GM23338 (cell line): ENCODE measurements around the gene TMEM247. TPM values are rescaled to one million over a fixed set of nuclear protein-coding genes. Genes with fewer than 3 reads are reported as not detected.

ENCODE experiments used
- ATAC-seq: fragments of 200-7000 bp; cut with Tn5 transposase; 3 replicates; pipeline ENCODE4 v1.9.1; 2020
- DNase-seq: peaks from one replicate; pipeline ENCODE4 v3.0.0-alpha.2; 2015; ENCODE audit warnings: low spot score
- H2AFZ ChIP-seq: fragments of 200-600 bp; sonication (generic); 2 replicates; pipeline ENCODE4 v1.8.0; 2016; ENCODE audit warnings: antibody characterized with exemption, mild to moderate bottlenecking, moderate library complexity
- H3F3A ChIP-seq: fragments of 200-600 bp; sonication (generic); replicated peaks from 2 replicates; pipeline ENCODE4 v1.8.0; 2017; ENCODE audit warnings: antibody characterized with exemption, mixed run types, low read depth
- H3K27ac ChIP-seq: fragments of 200-600 bp; sonication (generic); 2 replicates; pipeline ENCODE4 v1.6.1; 2016; ENCODE audit warnings: low read depth
- H3K27me3 ChIP-seq: fragments of 200-600 bp; sonication (generic); 2 replicates; pipeline ENCODE4 v1.8.0; 2016; ENCODE audit warnings: mild to moderate bottlenecking, mixed run types, moderate library complexity; ENCODE audit not compliant: insufficient read depth
- H3K36me3 ChIP-seq: fragments of 200-600 bp; sonication (generic); 2 replicates; pipeline ENCODE4 v1.8.0; 2016; ENCODE audit warnings: mild to moderate bottlenecking; ENCODE audit not compliant: insufficient read depth
- H3K4me1 ChIP-seq: fragments of 200-600 bp; sonication (generic); 2 replicates; pipeline ENCODE4 v1.8.0; 2016; ENCODE audit warnings: mild to moderate bottlenecking, moderate library complexity; ENCODE audit not compliant: insufficient read depth
- H3K4me2 ChIP-seq: fragments of 200-600 bp; sonication (generic); 2 replicates; pipeline ENCODE4 v1.7.1; 2017; ENCODE audit warnings: mixed run types
- H3K4me3 ChIP-seq: fragments of 200-600 bp; sonication (generic); 2 replicates; pipeline ENCODE4 v1.6.1; 2016; ENCODE audit warnings: mixed run types
- H3K79me2 ChIP-seq: fragments of 200-600 bp; sonication (generic); replicated peaks from 2 replicates; pipeline ENCODE4 v1.8.0; 2017; ENCODE audit warnings: mild to moderate bottlenecking; ENCODE audit not compliant: insufficient read depth
- H3K9me2 ChIP-seq: fragments of 200-600 bp; sonication (generic); 2 replicates; pipeline ENCODE4 v1.8.0; 2017; ENCODE audit not compliant: insufficient read depth
- H4K20me1 ChIP-seq: fragments of 200-600 bp; sonication (generic); replicated peaks from 2 replicates; pipeline ENCODE4 v1.8.0; 2017; ENCODE audit warnings: mild to moderate bottlenecking; ENCODE audit not compliant: insufficient read depth
- H3K27ac Mint-ChIP-seq: 2 replicates; pipeline ENCODE4 v1.8.0; 2020; ENCODE audit warnings: inconsistent platforms, mild to moderate bottlenecking, moderate library complexity, mixed read lengths
- H3K27me3 Mint-ChIP-seq: 3 replicates; pipeline ENCODE4 v1.8.0; 2022; ENCODE audit warnings: low read depth, mild to moderate bottlenecking, moderate library complexity, mixed read lengths, inconsistent platforms; ENCODE audit not compliant: insufficient read depth, poor library complexity
- H3K36me3 Mint-ChIP-seq: 3 replicates; pipeline ENCODE4 v1.8.0; 2021; ENCODE audit warnings: low read depth, mild to moderate bottlenecking, inconsistent platforms, moderate library complexity, mixed read lengths
- H3K4me1 Mint-ChIP-seq: 3 replicates; pipeline ENCODE4 v1.8.0; 2020; ENCODE audit warnings: mild to moderate bottlenecking, inconsistent platforms, mixed read lengths
- H3K4me3 Mint-ChIP-seq: 3 replicates; pipeline ENCODE4 v1.8.0; 2021; ENCODE audit warnings: moderate library complexity, mild to moderate bottlenecking, inconsistent platforms, mixed read lengths
- H3K9me3 Mint-ChIP-seq: 3 replicates; pipeline ENCODE4 v1.8.0; 2020; ENCODE audit warnings: moderate library complexity, mild to moderate bottlenecking, inconsistent platforms, mixed read lengths
- NANOG ChIP-seq: IDR thresholded peaks from 2 replicates; pipeline ENCODE4 v1.6.1; 2016; ENCODE audit warnings: antibody characterized with exemption, borderline replicate concordance
- POLR2AphosphoS5 ChIP-seq: IDR thresholded peaks from 2 replicates; pipeline ENCODE4 v1.6.1; 2016; ENCODE audit warnings: antibody characterized with exemption, low read depth
- ZNF331 ChIP-seq: fragments of 250-450 bp; sonication (Bioruptor Pico); IDR thresholded peaks from 2 replicates; pipeline ENCODE4 v1.5.0; 2020; ENCODE audit warnings: low read depth, mild to moderate bottlenecking, moderate library complexity
- polyA plus RNA-seq: library from polyadenylated mRNA; unstranded; fragments of >200 nt; fragmentation: Nextera tagmentation; extraction: Ambion mirVana; gene quantifications from 2 replicates; pipeline ENCODE4 v1.2.1, GENCODE V29; 2016
- total RNA-seq: library from RNA; depleted of rRNA; stranded (reverse); fragments of >200 nt; shearing (Covaris generic); gene quantifications from 2 replicates; pipeline ENCODE4 v1.2.3, GENCODE V29; 2014
- TF ChIP-seq, protein P1 (sequence below): fragments of 250-450 bp; sonication (Bioruptor Pico); IDR thresholded peaks from 2 replicates; pipeline ENCODE4 v1.5.0; 2020; ENCODE audit warnings: mild to moderate bottlenecking, moderate library complexity

Gene TMEM247
- total and polyA plus RNA-seq, 2 experiments from 2014 or later, result not detected

DNA sequence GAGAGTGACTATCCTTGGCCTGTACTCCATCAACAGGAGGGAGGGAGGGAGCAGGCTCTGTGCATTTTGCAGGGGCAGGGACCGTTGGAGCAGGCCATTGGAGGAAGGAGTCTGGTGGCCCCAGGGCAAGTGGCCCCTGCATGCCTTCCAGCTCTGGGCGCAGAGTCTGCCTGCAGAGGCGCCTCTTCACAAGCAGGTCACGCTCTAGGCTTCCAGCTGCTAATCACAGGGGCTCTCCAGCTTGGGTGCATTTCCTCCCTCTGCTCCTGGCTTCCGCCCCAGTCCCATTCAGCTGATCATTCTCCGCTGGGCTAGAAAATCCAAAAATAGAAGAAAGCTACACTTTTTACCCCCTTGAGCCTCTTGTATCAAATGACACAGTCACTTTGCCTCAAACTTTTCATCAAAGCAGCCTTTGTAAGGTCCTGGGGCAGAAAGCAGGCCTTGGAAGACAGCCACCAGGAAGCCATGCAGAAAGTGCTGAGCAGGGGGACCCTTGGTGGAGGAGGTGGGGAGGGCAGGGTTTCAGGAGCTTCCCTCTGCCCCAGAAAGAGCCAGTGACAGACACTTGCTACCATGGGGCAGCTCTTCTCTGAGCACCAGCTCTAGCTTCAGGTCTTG is 11.3 kb downstream of the TMEM247 start:
- peak; percentile 16 for DNase-seq

More for the DNA sequence above, 11.3 kb downstream of the TMEM247 start:
- Histone ChIP-seq H4K20me1 (no peaks in the 10 kb centered on the region), H2AFZ (peak overlapping the region; percentile 82), H3K27ac (no peak overlapping the region), H3K4me2 (no peak overlapping the region), H3K4me1 (peaks cover 13% of the 10 kb centered on the region), H3K36me3 (no peaks in the 10 kb centered on the region), H3K4me3 (no peak overlapping the region), H3K9me2 (no peaks in the 10 kb centered on the region), H3K79me2 (no peaks in the 10 kb centered on the region), H3F3A (no peaks in the 10 kb centered on the region), H3K27me3 (no peaks in the 10 kb centered on the region)
- Mint-ChIP-seq H3K36me3 (no peaks in the 10 kb centered on the region), H3K27ac (no peak overlapping the region), H3K4me1 (peaks cover 18% of the 10 kb centered on the region), H3K4me3 (no peak overlapping the region), H3K27me3 (peaks cover 2% of the 10 kb centered on the region), H3K9me3 (no peaks in the 10 kb centered on the region; the same call in 2 of the 3 replicates)
- no peak for TF ChIP-seq POLR2AphosphoS5
- no peak for TF ChIP-seq ZNF331 (CRISPR knock-in tag)
- no peak for TF ChIP-seq NANOG
- TF ChIP-seq, protein P1, sequence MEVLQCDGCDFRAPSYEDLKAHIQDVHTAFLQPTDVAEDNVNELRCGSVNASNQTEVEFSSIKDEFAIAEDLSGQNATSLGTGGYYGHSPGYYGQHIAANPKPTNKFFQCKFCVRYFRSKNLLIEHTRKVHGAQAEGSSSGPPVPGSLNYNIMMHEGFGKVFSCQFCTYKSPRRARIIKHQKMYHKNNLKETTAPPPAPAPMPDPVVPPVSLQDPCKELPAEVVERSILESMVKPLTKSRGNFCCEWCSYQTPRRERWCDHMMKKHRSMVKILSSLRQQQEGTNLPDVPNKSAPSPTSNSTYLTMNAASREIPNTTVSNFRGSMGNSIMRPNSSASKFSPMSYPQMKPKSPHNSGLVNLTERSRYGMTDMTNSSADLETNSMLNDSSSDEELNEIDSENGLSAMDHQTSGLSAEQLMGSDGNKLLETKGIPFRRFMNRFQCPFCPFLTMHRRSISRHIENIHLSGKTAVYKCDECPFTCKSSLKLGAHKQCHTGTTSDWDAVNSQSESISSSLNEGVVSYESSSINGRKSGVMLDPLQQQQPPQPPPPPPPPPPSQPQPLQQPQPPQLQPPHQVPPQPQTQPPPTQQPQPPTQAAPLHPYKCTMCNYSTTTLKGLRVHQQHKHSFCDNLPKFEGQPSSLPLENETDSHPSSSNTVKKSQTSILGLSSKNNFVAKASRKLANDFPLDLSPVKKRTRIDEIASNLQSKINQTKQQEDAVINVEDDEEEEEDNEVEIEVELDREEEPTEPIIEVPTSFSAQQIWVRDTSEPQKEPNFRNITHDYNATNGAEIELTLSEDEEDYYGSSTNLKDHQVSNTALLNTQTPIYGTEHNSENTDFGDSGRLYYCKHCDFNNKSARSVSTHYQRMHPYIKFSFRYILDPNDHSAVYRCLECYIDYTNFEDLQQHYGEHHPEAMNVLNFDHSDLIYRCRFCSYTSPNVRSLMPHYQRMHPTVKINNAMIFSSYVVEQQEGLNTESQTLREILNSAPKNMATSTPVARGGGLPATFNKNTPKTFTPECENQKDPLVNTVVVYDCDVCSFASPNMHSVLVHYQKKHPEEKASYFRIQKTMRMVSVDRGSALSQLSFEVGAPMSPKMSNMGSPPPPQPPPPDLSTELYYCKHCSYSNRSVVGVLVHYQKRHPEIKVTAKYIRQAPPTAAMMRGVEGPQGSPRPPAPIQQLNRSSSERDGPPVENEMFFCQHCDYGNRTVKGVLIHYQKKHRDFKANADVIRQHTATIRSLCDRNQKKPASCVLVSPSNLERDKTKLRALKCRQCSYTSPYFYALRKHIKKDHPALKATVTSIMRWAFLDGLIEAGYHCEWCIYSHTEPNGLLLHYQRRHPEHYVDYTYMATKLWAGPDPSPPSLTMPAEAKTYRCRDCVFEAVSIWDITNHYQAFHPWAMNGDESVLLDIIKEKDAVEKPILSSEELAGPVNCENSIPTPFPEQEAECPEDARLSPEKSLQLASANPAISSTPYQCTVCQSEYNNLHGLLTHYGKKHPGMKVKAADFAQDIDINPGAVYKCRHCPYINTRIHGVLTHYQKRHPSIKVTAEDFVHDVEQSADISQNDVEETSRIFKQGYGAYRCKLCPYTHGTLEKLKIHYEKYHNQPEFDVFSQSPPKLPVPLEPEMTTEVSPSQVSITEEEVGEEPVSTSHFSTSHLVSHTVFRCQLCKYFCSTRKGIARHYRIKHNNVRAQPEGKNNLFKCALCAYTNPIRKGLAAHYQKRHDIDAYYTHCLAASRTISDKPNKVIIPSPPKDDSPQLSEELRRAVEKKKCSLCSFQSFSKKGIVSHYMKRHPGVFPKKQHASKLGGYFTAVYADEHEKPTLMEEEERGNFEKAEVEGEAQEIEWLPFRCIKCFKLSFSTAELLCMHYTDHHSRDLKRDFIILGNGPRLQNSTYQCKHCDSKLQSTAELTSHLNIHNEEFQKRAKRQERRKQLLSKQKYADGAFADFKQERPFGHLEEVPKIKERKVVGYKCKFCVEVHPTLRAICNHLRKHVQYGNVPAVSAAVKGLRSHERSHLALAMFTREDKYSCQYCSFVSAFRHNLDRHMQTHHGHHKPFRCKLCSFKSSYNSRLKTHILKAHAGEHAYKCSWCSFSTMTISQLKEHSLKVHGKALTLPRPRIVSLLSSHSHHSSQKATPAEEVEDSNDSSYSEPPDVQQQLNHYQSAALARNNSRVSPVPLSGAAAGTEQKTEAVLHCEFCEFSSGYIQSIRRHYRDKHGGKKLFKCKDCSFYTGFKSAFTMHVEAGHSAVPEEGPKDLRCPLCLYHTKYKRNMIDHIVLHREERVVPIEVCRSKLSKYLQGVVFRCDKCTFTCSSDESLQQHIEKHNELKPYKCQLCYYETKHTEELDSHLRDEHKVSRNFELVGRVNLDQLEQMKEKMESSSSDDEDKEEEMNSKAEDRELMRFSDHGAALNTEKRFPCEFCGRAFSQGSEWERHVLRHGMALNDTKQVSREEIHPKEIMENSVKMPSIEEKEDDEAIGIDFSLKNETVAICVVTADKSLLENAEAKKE, result no peak
- peak; percentile 45 for ATAC-seq
